HepG2 (cell line): Measurements from ENCODE around the gene TTC28.

Experiments
- CHD4 ChIP-seq: fragments of 200-600 bp; sonication (generic); IDR thresholded peaks from 2 replicates; pipeline ENCODE4 v1.7.0; 2017; ENCODE audit warnings: mild to moderate bottlenecking, low read length, borderline replicate concordance
- JUND ChIP-seq: sonication (generic); formaldehyde crosslinking; IDR thresholded peaks from 2 replicates; pipeline ENCODE4 v1.8.0; 2022; ENCODE audit warnings: mild to moderate bottlenecking, missing genetic modification reagents
- NFKBIZ ChIP-seq: IDR thresholded peaks from 2 replicates; pipeline ENCODE4 v1.6.1; 2018; ENCODE audit warnings: missing genetic modification reagents, missing compliant biosample characterization
- POLR2A ChIP-seq, 2 experiments: IDR thresholded peaks; 2 replicates each; pipeline ENCODE4 v1.6.1; 2011; ENCODE audit warnings: low read depth in 2 of 2, low read length in 2 of 2, mild to moderate bottlenecking in 1 of 2, moderate library complexity in 1 of 2; ENCODE audit not compliant: insufficient read depth in 1 of 2
- TF ChIP-seq, protein P1 (sequence below), 2 experiments: sonication (generic) in 1 of 2; formaldehyde crosslinking in 1 of 2; IDR thresholded peaks; 2 replicates each; pipeline versions ENCODE4 v1.5.1 to v1.6.1; 2011 to 2020; ENCODE audit warnings: borderline replicate concordance in 1 of 2, low read depth in 1 of 2, low read length in 1 of 2, mild to moderate bottlenecking in 1 of 2, missing genetic modification reagents in 1 of 2, moderate library complexity in 1 of 2
- TF ChIP-seq, protein P2 (sequence below): sonication (generic); formaldehyde crosslinking; IDR thresholded peaks from 2 replicates; pipeline ENCODE4 v1.4.0; 2020; ENCODE audit warnings: missing genetic modification reagents

DNA sequence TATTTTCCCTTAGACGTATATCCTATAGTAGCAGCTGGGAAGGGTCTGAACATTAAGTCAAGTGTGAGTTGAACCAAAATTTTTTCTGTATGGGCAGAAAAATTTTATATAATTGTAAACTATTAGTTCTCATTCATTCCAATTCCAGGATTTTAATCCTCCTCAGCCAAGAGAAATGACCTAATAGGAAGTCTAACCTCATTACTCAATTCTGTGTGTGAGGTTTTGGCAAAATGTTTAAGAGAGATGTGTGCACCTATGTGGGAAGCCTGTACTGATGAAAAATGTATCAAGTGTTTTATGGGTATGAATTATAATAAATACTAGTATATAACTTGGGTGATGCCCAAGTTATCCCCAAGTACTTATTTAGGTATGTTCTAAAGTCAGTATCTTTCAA, 449.0 kb downstream of the TTC28 start:
- TF ChIP-seq JUND (CRISPR knock-in tag), result no peak
- TF ChIP-seq, protein P1, sequence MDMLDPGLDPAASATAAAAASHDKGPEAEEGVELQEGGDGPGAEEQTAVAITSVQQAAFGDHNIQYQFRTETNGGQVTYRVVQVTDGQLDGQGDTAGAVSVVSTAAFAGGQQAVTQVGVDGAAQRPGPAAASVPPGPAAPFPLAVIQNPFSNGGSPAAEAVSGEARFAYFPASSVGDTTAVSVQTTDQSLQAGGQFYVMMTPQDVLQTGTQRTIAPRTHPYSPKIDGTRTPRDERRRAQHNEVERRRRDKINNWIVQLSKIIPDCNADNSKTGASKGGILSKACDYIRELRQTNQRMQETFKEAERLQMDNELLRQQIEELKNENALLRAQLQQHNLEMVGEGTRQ (IDR thresholded peaks at IDR 0.05; ENCODE audit: low read depth, low read length), result no peak
- TF ChIP-seq, protein P1 (CRISPR knock-in tag; IDR thresholded peaks at IDR 0.05; ENCODE audit: borderline replicate concordance), result no peak
- no peak for TF ChIP-seq NFKBIZ
- TF ChIP-seq, protein P2, sequence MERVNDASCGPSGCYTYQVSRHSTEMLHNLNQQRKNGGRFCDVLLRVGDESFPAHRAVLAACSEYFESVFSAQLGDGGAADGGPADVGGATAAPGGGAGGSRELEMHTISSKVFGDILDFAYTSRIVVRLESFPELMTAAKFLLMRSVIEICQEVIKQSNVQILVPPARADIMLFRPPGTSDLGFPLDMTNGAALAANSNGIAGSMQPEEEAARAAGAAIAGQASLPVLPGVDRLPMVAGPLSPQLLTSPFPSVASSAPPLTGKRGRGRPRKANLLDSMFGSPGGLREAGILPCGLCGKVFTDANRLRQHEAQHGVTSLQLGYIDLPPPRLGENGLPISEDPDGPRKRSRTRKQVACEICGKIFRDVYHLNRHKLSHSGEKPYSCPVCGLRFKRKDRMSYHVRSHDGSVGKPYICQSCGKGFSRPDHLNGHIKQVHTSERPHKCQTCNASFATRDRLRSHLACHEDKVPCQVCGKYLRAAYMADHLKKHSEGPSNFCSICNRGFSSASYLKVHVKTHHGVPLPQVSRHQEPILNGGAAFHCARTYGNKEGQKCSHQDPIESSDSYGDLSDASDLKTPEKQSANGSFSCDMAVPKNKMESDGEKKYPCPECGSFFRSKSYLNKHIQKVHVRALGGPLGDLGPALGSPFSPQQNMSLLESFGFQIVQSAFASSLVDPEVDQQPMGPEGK (CRISPR knock-in tag), result no peak
- TF ChIP-seq POLR2A (IDR thresholded peaks at IDR 0.05; ENCODE audit: insufficient read depth in 1 of 2, low read depth in 2 of 2, low read length in 2 of 2), result no peak
- no peak for TF ChIP-seq CHD4
